ENCODE measurements around the gene ADGRA3.

The ADGRA3 gene, protein sequence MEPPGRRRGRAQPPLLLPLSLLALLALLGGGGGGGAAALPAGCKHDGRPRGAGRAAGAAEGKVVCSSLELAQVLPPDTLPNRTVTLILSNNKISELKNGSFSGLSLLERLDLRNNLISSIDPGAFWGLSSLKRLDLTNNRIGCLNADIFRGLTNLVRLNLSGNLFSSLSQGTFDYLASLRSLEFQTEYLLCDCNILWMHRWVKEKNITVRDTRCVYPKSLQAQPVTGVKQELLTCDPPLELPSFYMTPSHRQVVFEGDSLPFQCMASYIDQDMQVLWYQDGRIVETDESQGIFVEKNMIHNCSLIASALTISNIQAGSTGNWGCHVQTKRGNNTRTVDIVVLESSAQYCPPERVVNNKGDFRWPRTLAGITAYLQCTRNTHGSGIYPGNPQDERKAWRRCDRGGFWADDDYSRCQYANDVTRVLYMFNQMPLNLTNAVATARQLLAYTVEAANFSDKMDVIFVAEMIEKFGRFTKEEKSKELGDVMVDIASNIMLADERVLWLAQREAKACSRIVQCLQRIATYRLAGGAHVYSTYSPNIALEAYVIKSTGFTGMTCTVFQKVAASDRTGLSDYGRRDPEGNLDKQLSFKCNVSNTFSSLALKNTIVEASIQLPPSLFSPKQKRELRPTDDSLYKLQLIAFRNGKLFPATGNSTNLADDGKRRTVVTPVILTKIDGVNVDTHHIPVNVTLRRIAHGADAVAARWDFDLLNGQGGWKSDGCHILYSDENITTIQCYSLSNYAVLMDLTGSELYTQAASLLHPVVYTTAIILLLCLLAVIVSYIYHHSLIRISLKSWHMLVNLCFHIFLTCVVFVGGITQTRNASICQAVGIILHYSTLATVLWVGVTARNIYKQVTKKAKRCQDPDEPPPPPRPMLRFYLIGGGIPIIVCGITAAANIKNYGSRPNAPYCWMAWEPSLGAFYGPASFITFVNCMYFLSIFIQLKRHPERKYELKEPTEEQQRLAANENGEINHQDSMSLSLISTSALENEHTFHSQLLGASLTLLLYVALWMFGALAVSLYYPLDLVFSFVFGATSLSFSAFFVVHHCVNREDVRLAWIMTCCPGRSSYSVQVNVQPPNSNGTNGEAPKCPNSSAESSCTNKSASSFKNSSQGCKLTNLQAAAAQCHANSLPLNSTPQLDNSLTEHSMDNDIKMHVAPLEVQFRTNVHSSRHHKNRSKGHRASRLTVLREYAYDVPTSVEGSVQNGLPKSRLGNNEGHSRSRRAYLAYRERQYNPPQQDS (N-terminal part only)

DNA sequence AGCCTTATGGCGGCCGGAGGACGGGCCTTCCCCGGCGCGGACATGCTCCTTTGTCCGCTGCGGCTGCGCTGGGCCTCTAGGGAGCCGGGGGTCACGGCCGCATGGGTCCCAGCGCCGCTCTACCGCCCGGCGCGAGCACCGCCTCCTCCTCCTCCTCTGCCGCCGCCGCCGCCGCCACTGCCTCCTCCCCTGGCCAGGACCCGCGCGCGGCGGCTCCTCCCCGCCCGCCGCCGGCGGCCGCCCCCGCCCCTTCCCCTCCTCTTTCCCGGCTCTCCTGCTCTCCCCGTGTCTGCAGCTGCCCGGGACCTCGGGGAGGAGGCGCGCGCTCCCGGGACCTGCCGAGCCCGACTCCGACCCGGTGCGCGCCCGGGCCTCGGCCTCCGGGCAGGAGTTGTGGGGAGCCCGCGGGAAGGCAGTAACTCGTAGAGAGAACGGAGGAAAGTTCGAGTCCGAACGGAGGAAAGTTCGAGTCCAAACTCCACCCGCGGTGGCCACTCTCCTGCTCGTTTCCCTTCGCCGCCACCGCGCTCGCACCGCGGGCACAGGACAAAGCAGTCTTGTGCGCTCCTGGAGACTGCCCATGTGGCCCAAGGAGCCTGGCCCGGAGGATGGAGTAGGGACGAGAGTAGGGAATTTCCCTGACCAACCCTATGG is at the start of gene ADGRA3:
ADGRA3 (minus strand) TSS at position 179 of the 654 bp plus-strand sequence. CDS start 282 bp downstream, outside the sequence.
- no peak for DNase-seq (ENCODE audit: low spot score)

DNA sequence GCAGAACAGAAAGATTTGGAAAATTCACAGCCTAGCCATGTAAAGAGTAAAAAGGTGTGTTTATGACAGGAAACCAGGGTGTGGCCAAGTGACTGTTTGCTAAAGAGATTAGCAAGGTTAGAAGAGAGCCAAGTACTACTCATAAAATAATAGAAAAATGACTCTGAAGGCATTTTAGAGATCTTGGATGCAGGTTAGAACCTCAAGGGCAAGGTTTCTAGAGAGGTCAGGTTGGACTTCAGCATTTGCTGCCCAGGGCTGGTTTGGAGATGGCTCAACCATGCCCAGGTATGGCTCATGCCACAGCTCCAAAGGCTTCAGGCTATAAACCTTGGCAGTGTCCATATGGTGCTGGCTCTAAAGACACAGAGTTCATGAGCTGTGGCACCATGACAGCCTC is 40.6 kb upstream of the ADGRA3 start:
- no peak for DNase-seq (ENCODE audit: low spot score)

GRCh38 chr4:22554670-22555069 is 38.8 kb upstream of the ADGRA3 start:
- no peak for DNase-seq (ENCODE audit: low spot score)

GRCh38 chr4:22553560-22553959 is 37.7 kb upstream of the ADGRA3 start:
- DNase-seq (ENCODE audit: low spot score) = no peak

GRCh38 chr4:22552812-22553211 is 36.9 kb upstream of the ADGRA3 start:
- DNase-seq (ENCODE audit: low spot score) = no peak

DNA sequence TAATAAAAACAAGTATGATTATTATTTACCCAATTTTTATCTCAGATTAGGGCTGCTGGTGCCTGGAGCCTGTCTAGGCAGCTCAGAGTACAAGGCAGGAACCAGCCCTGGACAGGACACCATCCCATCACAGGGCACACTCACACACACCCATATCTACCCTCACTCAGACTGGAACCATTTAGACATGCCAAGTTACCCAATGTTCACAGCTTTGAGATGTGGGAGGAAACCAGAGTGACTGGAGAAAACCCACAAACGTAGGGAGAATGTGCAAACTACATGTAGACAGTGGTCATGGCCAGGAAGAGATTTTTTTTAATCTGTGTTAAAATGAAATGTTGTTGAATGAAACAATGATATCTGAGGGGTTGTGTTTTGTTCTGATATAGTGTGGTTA is 35.7 kb upstream of the ADGRA3 start:
- no peak for DNase-seq (ENCODE audit: low spot score)

DNA sequence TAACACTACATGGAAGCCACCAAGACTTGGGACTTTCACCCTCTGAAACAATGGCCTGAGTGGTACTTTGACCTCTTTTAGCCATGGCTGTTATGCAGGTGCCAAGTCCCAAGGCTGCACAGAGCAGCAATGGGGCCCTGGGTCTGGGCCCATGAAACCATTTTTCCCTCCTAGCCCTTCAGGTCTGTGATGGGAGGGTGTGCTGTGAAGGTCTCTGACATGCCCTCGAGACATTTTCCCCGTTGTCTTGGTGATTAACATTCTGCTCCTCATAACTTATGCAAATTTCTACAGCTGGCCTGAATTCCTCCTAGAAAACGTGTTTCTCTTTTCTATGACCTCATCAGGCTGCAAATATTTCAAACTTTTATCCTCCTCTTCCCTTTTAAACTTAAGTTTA is 30.4 kb upstream of the ADGRA3 start:
- no peak for DNase-seq (ENCODE audit: low spot score)

GRCh38 chr4:22539251-22539650 is 23.4 kb upstream of the ADGRA3 start:
- no peak for DNase-seq (ENCODE audit: low spot score)

DNA sequence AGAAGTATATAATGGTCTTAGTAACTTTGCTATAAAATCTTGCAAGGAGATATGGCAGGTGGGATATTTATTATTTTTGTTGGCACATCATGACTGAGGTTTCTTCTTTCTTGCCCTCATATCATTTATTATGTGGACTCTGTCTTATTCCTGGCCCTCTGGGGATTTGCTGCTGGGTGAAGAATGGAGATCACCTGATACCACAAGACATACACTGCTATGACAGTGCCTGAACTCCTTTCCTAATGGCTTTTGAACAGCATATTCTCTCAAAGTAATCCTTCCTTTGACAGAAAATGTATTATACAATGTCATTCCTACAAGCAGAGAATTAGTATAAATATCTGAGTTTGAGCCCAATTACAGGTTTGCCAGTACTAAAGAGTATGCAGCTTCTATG is 22.0 kb upstream of the ADGRA3 start:
- DNase-seq (ENCODE audit: low spot score) = no peak

DNA sequence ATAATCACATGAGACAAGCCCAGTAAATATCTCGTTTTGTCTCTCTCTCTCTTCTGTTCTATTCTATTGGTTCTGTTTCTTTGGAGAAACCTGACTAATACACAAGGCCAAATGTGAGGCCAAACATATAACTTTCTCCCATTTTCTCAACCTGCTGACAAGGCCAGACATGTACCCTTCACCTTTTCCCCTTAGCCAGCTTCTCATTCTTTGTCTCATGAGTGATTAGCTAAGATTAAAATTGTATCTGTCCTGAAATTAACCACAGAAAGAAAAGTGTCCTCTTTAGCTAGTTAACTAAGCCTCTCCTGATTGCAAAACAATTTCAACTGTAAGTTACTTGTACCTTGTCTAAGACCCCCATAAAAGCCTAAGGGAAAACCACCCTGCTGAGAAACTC is 18.5 kb upstream of the ADGRA3 start:
- DNase-seq (ENCODE audit: low spot score) = no peak

DNA sequence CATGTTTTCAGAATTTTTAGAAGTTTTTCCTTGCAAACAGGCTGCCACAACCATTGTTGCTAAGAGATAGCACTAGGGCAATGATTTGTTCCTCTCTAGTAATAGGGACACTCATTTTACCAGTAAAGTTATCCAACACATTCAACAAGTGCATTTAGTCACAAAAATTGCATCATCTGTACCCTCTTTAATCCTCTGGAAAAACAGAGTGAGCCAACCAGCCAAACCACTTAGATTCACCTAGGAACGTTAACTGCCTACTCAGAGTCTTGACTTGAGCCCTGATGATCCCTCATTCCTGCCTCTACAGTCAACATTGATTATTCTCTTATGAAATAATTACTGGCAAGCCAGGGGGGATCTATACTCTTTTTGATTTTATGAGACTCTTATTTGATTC is 17.0 kb upstream of the ADGRA3 start:
- no peak for DNase-seq (ENCODE audit: low spot score)

DNA sequence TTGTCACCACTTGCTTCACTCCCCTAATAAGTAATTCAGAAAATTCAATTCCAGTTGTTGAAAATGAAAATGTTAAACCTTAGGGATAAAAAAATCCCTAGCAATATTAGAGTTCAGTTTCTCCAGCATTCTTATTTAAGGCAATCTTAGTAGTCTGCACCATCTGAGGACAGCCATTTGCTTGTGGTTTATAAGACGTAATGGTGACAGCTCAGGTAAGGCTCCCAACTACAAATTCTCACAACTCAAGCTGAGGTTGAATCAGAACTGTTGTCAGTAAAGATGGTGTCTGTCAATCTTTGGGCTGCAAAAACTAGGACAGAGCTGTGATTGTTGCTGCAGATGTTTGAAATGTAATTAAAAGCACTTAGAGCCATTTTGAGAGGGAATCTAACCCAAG is 16.3 kb upstream of the ADGRA3 start:
- no peak for DNase-seq (ENCODE audit: low spot score)

DNA sequence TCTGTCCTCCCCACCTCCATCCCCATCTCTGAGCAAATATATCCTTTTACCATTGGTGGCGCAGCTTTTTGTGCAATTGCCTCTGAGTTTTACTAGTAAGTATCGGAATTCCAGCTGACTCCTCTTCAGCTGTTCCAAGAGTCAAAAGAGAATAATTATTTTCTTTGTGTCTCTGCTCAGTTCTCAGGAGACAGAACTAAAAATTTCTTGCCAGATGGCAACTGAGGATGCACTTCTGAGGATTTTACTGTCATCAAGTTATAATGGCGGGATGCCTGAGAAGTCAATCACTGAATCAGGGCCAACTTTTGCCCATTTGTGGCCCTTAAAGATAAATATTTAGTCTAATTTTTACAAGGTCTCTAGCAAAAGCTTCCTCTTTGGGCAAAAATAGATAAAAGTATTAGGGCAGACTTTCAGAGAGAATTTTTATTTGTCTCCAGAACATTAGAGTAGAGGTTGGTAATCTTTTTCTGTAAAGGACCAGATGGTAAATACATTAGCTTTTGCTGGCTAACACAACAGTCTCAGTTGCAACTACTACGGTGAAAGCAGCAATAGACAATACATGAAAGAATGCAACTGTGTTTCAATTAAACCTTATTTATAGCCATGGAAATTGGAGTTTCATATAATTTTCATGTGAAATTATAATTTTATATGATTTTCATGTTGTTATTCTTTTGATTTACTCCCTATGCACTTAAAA is 15.6 kb upstream of the ADGRA3 start:
- no peak for DNase-seq (ENCODE audit: low spot score)

GRCh38 chr4:22524895-22525294 is 9.0 kb upstream of the ADGRA3 start:
- DNase-seq (ENCODE audit: low spot score) = no peak

DNA sequence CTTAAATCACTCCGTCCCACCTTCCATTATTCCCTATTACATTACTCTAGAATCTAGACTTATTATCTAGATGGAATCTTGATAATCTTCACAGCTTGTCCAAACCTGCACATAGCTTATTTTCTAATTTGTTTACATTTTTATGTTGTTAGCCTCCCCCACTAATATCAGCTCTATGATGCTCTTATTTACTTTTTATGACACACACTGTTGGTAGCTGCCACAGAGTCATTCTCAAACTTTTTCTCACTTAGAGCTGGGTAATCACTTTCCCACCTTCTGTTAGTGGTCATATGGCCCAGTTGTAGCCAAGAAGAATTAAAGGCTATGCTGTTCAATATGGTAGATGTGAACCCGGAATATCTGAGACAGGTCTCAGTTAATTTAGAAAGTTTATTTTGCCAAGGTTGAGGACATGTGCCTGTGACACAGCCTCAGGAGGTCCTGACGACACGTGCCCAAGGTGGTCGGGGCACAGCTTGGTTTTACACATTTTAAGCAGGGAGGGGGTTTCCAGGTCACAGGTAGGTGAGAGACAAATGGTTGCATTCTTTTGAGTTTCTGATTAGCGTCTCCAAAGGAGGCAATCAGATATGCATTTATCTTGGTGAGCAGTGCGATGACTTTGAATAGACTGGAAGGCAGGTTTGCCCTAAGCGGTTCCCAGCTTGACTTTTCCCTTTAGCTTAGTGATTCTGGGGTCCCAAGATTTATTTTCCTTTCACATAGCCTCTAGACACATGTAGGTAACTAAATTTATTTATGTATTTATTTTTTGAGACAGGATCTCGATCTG is 7.0 kb upstream of the ADGRA3 start:
- DNase-seq (ENCODE audit: low spot score) = no peak

GRCh38 chr4:22522206-22522605 is 6.3 kb upstream of the ADGRA3 start:
- DNase-seq (ENCODE audit: low spot score) = no peak

- DNase-seq (ENCODE audit: low spot score) = no peak
These were observed 5.4 kb upstream of the ADGRA3 start for GRCh38 chr4:22521240-22521639.

DNA sequence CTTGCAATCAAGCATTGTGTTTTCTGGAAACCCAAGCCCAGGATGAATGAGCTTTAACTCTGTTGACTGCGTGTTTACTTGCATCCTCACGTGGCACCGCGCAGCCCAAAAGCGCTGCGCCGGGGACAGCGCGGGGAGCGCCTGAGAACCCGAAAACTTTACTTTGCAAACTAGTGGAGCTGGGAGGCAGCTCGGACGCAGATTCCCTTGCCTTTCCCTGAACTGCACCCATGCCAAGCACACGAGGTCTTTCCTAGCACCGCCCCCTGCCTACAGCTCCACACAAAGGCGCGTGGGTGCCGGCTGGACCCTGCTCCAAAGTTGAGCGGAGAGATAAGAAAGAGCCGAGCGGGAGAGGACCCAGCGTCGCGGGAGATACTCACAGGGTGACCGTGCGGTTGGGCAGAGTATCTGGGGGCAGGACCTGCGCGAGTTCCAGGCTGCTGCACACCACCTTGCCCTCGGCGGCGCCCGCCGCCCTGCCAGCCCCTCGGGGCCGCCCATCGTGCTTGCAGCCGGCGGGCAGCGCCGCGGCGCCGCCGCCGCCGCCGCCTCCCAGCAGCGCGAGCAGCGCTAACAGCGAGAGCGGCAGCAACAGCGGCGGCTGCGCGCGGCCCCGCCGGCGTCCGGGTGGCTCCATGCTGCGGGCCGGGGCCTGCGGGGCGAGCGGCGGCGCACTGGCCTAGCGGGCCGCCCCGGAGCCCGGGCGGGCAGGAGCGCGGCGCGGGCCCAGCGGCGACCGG is 550 bp downstream of the ADGRA3 start:
- no peak for DNase-seq (ENCODE audit: low spot score)

DNA sequence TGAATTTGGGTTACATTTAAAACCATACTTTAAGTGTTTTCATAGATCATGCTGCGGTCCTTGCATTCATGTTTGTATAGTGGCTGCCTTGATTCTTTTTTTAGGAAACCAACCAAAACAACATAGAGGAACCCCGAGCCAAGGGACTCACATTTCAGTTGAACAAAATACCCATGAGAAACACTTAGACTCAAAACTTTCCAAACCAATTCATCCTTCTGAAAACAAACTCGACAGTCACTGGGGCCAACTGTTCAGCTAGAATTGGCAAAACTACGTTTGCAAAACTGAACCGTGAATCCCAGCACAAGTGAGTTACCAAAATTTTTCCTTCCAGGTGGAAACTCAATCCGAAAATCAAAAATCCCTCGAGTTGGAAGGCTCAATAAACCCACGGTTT is 1.4 kb downstream of the ADGRA3 start:
- DNase-seq (ENCODE audit: low spot score) = no peak

DNA sequence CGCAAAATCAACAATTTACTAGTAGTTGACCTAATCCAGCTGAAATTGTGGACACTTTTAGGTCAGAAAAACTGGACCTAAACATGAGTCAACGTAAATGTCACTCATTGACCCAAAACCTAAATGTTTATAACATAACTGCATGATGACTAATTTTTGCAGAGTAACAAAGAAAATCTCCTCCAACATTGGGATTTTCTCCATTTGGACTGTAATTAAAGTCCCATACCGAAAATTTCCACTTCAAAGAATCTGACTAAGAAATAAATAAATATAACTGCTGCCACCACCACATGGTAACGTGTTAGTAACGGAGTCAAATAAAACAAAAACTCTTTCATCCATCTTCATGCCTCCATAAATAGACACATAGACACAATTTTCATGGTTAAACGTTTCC is 1.9 kb downstream of the ADGRA3 start:
- no peak for DNase-seq (ENCODE audit: low spot score)
